ENCODE measurements around the gene RAB11FIP4.

Gene RAB11FIP4

DNA sequence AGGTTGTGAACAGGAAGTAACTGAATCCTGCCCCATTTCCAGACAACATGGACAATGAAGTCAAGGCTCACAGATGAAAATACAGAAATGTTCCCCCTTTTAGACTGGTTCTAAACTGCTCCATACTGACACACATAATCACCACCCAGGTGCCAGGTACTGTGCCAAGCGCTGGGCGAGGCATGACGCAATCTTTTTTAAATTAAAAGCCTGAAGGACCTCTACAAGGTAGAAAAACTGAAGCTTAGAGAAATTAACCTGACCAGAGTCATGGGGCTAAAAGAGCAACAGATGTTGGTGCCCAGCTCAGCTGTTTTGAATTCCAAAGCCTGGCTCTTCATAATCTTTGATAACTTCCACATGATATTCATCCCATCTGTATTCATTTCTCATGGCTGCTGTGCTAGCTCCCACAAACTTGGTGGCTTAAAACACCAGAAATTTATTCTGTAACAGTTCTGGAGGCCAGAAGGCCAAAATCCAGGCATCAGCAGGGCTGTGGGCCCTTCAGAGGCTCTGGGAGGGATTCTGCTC, 4.9 kb upstream of the RAB11FIP4 start:
- no peak for DNase-seq (ENCODE audit: low read depth, low spot score)

DNA sequence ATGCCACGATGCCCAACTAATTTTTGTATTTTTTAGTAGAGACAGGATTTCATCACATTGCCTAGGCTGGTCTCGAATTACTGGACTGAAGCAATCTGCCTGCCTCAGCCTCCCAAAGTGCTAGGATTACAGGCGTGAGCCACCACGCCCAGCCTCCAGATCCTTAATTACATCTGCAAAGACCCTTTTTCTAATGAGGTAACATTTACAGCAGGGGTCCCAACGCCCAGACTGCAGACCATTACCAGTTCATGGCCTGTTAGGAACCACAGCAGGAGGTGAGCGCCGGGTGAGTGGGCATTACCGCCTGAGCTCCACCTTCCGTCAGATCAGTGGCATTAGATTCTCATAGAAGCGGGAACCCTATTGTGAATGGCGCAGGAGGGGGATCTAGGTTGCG, 4.0 kb upstream of the RAB11FIP4 start:
- no peak for DNase-seq (ENCODE audit: low read depth, low spot score)

DNA sequence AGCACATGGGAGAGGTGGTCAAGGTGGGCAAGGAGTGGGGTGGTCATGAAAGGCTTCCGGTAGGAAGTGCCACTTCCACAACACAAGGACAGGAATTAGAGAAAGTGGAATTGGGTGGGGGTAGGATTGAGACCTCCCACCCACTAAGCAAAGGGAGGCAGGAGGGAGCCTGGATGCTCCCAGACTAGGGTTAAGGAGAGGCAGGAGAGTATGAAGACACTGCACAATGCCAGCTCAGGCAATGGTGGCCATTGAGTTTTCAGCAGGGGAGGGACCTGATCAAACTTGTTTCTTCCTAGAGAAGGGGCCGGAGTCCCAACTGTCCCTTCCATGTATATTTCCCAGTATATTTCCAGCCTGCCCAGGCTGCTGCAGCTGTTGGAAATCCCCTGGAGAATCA, 3.1 kb upstream of the RAB11FIP4 start:
- no peak for DNase-seq (ENCODE audit: low read depth, low spot score)

- DNase-seq (ENCODE audit: low read depth, low spot score), result no peak
Measured at GRCh38 chr17:31388770-31389656, 2.5 kb upstream of the RAB11FIP4 start.

GRCh38 chr17:31389657-31390381, 1.7 kb upstream of the RAB11FIP4 start:
- no peak for DNase-seq (ENCODE audit: low read depth, low spot score)

- no peak for DNase-seq (ENCODE audit: low read depth, low spot score)
Measured at GRCh38 chr17:31390426-31390747, 1.1 kb upstream of the RAB11FIP4 start.

DNA sequence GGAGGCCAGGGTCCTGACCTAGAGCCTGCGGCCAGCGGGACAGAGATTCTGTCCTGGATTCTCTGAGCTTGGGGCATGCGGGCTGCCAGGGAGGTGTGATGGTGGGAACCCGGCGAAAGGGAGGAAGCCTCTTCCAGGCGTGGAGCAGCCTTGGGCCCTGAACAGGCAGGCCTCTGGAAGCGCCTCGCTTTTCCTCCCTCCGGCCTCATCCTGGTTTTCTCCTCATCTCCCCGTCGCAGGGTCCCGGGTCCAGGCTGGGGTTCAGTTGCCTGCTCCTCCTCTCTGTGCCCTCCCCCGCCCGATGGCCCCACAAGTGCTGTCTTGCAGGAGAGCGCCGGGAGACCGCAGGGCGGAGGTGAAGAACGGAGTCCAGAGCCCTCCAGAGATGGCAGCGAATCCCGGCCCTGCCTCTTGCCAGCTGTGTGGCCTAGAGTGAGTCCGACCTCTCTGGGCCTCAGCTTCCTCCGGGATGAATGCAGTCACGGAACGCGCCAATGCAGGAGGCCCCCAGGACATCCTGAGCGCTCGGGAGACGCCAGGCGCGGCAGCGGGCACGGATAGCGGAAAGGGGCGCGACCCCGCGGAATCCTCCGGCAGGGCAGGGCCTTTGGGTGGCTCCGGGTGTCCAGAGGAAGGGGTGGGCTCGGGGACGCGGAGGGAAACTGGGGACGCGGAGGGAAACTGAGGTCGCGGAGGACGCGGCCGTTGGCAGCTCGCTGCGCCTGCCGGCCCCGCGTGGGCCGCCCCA, 553 bp upstream of the RAB11FIP4 start:
- no peak for DNase-seq (ENCODE audit: low read depth, low spot score)

DNA sequence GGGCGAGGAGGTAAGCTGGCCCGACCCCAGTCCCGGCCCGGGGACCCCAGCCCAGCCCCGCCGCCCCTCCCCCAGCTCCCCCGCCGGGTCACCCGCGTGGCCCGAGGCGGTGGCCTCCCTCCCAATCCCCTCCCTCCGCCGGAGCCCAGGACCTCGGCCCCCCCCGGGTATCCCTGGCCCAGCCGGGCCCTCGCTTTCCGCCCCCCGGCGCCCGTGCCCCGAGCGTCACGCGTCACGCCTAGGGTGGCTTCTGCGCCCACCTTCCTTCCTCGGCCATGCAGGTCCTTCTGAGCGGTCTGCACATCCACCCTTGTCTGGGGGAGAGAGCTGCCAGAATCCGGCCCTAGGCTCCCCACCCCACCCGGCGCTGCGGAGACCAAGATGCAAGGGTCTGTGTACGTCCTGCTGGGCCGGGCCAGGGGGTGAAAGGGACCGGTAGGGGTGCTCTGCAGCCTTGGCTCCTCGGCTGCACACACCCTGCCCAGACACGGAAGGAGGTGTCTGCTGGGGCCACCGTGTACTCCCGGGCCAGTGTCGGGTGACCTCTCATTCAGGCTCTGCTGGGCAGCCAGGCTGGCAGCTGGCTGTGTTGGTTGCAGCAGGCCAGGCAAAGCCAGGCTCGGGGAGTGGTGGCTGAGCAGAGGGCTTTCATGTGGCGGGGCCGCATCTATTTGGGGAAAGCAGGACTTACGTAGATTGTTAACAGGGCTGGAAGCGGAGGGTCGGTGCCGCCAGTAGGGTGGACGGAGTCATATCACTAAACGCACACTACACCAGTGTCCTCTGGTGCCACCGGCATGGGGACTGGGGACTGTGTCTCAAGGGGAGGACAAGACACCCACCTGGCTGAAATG, 754 bp downstream of the RAB11FIP4 start:
- DNase-seq (ENCODE audit: low read depth, low spot score), result no peak

GRCh38 chr17:31392856-31393748, 1.6 kb downstream of the RAB11FIP4 start:
- no peak for DNase-seq (ENCODE audit: low read depth, low spot score)

GRCh38 chr17:31393749-31394146, 2.3 kb downstream of the RAB11FIP4 start:
- no peak for DNase-seq (ENCODE audit: low read depth, low spot score)

DNA sequence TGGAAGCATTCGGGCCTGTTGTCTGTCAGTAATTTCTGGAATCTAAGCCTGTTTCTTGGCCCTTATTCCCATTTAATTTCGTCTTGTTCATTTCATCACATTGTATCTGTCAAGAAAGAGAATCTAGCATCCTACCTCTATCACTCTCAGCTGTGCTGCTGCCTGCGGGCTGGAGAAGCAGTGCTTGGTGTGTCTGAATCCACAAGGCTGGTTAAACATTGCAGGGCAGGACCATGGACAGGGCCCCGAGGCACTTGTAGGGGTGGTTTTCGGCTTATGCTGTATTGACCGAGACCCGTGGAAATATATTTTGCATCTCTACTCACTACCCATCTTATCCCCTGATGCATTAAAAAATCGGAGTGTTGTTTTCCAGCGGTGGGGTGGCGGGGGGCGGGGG, 3.1 kb downstream of the RAB11FIP4 start:
- DNase-seq (ENCODE audit: low read depth, low spot score), result no peak

- DNase-seq (ENCODE audit: low read depth, low spot score), result no peak
Measured at GRCh38 chr17:31397256-31397939, 5.9 kb downstream of the RAB11FIP4 start.

GRCh38 chr17:31398381-31399311, 7.2 kb downstream of the RAB11FIP4 start:
- no peak for DNase-seq (ENCODE audit: low read depth, low spot score)

GRCh38 chr17:31400481-31400950, 9.0 kb downstream of the RAB11FIP4 start:
- DNase-seq (ENCODE audit: low read depth, low spot score), result no peak

DNA sequence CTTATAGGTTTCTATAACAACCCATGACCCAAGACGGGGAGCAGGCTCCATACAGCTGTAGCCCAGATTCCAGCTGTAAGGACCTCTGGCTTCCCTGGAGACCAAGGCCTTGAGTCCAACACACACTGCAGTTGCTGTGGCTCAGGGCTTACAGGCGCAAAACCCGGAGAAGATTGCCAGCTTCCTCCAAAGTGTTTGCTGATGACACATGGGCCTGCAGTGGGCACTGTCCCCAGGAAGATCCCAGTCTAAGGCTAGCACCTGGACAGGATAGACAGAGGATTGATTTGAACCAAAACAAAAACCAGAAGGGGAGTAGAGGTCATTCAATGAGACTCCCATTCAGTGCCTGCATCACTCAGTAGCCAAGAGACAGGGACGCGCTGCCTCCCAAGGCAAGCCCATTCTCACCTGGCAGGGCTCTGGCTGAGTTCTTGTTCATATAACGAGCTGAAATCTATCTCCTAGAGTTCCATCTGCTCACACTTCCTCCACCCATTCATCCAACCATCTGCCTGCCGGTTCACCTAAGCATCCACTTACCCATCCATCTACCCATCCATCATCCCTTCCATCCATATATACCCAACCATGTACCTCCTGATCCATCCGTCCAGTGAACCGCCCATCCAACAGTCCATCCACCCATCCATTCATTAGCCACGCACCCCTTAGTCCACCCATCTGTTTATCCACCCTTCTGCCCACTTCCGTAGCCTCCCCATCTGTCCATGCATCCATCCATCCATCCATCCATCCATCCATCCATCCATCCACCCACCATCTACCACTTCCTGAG, 10.2 kb downstream of the RAB11FIP4 start:
- no peak for DNase-seq (ENCODE audit: low read depth, low spot score)

GRCh38 chr17:31404028-31404949, 12.8 kb downstream of the RAB11FIP4 start:
- no peak for DNase-seq (ENCODE audit: low read depth, low spot score)
